ENCODE results near the gene MYCN.
"Not testable (repeated sequence)": the region's sequence is repeated elsewhere in the genome, so short reads cannot be mapped to it uniquely, and the experiment has no call there.

MYCN gene

GRCh38 chr2:15945909-15946705, 5.8 kb downstream of the MYCN start:
- DNase-seq: no peak

DNA sequence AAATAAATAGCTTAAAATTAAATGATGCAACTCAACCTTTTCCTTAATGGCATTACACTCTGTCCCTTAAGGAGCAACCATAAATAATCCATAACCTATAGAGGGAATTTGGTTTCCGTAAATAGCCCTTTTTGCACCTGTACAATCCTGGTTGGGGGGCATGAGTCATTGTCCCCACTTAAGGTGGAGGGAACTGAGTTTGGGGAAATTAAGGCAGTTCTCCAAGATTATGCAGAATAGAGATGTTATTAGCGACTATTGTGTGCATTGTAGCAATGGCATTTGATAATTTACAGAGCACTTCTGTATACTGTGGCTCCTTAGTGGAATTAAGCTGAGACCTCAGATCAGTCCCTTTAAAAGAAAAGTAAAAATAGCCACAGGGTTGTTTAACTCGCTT, 6.6 kb downstream of the MYCN start:
- no peak for DNase-seq

- no peak for DNase-seq
Measured at GRCh38 chr2:15947431-15947830, 7.1 kb downstream of the MYCN start.

GRCh38 chr2:15948704-15948957, 8.3 kb downstream of the MYCN start:
- no peak for DNase-seq

DNA sequence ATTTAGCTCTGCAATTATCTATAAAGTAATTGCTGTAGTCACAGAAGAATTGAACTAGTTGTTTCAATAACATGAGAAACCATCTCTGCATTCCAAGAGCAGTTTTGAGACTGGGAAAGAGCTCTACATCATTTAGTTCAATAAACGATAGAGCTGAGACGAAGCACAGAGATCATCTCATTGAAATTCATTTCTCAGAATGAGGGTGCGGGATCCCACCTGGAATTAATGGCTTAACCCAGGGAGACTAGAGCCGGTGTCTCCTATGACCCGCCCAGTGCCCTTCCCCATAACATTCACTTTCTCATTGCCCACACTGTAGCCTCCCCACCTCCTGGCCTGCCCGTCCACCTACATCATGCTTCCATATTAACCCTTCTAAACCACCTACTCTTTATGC, 8.8 kb downstream of the MYCN start:
- DNase-seq: no peak

DNA sequence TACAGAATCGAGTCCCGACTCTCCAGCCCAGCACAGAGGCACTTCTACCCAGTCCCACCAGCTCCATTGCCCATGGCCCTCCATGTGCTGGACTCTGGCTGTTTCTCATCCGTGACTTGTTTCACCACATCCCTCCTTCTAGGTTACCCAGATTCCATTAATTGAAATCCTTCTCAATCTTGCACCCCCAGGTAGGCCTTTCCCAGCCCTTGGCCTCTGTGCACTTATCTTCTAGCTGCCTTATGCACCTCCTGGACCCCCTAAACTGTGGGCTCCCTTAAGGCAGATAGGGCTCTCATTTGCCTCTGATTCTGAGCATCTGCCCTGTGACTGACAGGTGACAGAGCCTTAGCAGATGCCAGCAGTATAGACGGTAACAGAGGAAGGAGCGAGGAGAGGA, 9.2 kb downstream of the MYCN start:
- no peak for DNase-seq

- DNase-seq: no peak
Measured at GRCh38 chr2:15950088-15950952, 10.0 kb downstream of the MYCN start.

- DNase-seq: not testable (repeated sequence)
Measured at GRCh38 chr2:15951936-15952335, 11.6 kb downstream of the MYCN start.

DNA sequence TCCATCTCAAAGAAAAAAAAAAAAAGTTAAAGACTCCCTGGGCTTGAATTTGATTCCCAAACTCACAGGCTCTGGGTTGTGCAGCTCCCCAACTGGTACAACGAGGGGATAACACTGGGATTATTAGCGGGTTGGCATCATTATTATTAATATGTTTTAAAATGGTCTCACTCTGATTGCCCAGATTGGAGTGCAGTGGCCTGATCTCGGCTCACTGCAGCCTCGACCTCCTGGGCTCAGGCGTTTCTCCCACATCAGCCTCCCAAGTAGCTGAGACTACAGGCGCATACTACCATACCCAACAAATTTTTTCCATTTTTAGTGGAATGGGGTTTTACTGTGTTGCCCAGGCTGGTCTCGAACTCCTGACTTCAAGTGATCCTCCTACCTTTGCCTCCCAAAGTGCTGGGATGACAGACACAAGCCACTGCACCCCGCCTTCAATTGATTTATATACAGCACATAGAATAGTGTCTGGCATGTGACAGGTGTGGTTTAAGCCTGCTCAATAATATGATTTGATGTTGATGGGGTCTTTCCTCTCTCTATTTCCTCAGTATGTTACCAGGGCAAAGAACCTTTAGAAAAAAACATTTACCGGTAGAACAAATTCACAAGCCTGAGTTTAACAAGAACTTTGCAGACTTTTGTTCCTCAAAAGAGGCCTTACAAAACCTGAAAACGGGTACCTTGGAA, 12.2 kb downstream of the MYCN start:
- no peak for DNase-seq

- no peak for DNase-seq
Measured at GRCh38 chr2:15953147-15953630, 12.8 kb downstream of the MYCN start.

DNA sequence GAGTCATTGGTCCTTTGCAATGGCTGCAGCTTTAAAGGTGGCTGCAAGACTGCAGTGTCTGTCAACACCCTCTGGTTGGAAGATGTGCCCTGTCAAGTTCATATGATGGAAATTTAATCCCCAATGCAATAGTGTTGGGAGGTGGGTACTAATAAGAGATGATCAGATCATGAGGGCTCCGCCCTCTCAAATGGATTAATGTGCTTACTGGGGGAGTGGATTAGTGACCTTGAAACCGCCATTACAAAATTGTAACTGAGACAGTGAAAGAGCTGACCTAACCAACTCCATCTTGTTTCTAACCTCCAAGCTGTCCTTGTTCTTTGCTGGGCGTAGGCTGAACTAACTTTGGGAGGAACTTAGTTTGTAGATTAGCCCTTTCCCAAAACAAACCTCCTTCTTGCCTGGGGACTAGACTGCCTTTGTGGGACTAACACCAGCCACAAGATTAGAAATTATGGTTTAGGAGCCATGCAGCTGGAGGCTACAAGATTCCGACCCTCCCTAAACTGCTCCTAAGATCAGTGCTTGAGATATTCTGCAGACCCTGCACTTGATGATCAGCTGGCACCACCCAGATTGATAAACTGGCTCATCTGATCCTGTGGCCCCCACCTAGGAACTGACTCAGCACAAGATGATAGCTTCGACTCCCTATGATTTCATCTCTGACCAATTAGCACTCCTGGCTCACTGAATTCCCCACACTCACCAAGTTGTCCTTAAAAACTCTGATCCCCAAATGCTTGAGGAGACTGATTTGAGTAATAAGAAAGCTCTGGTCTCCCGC, 13.7 kb downstream of the MYCN start:
- no peak for DNase-seq

DNA sequence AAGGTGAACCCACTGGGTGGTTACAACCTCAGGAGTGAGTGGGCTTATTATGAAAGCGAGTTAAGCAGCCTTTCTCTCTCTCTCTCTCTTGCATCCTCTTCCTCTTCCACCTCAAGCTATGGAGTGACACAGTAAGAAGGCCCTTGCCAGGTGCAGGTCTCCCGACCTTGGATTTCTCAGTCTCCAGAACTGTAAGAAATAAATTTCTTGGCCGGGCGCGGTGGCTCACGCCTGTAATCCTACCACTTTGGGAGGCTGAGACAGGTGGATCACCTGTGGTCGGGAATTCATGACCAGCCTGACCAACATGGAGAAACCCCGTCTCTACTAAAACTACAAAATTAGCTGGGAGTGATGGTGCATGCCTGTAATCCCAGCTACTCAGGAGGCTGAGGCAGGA, 14.4 kb downstream of the MYCN start:
- DNase-seq: no peak

DNA sequence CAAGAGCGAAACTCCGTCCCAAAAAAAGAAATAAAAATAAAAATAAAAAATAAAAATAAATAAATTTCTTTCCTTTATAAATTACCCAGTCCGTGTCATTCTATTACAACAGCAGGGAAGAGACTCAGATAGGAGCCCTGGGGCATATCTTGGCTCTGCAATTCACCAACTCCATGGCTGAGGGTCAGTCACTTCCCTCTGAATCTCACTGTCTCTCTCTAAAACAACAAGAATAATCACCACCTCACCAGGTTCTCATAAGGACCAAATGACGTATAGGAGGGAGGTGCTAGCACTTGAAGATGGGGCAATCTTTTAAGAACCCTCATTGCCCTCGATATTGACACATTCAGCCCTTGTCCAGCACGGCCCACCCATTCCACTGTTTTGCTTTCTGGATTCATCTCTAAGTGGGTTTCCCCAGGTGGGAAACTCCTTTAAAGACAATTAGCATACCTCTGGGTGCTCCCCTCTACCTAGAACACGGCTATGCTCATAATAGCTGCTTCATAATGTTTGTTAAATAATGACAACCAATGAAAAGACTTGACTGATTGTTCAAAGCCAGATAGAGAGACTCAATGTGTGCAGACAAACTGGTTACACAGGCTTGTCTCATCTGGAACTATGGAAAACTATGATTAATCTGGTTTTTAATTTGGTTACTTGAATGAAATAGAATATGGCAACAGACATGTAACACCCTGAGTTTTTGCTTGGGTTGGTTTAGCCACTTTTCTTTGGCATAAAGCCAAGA, 15.1 kb downstream of the MYCN start:
- no peak for DNase-seq

DNA sequence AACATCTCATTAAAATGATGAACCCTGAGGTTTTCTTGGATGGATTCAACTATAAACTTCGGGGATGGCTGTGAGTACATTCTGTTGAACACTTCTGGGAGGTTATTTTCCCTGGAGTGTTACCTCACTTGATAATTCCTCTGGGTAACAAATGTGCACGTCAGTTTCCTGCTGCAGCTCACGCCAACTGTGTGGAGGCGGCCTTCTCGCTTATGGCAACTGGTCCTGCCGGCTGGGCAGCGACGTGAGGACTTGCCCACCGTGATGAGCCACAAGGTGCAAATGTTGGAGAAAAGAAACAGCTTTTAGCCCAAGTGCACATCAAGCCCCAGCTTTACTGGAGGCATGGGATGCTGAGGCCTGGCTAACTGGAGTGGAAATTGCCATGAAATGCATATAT, 15.9 kb downstream of the MYCN start:
- DNase-seq: no peak

- DNase-seq: no peak
Measured at GRCh38 chr2:15956751-15957736, 16.7 kb downstream of the MYCN start.

GRCh38 chr2:15957881-15958713, 17.7 kb downstream of the MYCN start:
- DNase-seq: no peak

- no peak for DNase-seq
Measured at GRCh38 chr2:15959331-15960153, 19.2 kb downstream of the MYCN start.

- DNase-seq: not testable (repeated sequence)
Measured at GRCh38 chr2:15960154-15960520, 19.8 kb downstream of the MYCN start.
